Measurements from ENCODE around the gene PEX26.
A peak's percentile ranks its signal among the peaks of the same experiment; 100 is the strongest.

The PEX26 gene

DNA sequence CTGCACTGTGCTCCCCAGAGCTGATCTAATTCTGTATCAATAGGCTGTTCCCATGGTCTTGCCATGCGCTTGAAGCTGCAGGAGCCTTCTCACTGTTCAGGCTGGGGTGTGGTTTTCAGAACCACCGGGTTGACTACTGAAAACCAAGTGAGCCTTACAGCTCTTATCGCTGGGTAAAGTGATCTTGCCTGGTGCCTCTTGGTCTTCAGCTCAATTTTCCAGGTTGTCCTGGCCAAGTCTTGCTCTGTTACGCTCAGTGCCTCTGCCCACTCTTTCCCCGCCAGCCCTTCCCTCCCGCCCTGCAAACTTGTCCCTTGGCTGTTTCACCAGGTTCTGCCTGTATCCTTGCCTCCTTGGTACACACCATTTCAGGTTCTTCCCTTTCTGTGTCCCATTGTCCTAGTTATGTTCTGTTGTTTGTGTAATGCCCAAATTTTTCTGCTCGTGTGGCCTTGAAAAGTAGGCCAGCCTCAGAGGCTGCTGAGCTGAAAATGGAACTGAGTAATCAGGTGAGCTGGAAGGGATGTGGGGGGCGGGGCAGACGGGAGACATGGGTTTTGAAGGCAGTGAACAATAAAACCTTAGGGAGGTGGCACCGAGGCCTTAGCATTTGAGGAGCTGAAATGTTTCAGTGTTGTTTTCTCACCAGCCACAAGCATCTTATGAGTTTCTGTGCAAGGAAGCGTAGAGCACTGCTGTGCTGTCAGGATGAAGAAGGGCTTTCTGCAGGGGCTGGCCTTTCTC is 11.2 kb downstream of the PEX26 start:
- TF ChIP-seq, protein P1, sequence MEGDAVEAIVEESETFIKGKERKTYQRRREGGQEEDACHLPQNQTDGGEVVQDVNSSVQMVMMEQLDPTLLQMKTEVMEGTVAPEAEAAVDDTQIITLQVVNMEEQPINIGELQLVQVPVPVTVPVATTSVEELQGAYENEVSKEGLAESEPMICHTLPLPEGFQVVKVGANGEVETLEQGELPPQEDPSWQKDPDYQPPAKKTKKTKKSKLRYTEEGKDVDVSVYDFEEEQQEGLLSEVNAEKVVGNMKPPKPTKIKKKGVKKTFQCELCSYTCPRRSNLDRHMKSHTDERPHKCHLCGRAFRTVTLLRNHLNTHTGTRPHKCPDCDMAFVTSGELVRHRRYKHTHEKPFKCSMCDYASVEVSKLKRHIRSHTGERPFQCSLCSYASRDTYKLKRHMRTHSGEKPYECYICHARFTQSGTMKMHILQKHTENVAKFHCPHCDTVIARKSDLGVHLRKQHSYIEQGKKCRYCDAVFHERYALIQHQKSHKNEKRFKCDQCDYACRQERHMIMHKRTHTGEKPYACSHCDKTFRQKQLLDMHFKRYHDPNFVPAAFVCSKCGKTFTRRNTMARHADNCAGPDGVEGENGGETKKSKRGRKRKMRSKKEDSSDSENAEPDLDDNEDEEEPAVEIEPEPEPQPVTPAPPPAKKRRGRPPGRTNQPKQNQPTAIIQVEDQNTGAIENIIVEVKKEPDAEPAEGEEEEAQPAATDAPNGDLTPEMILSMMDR (IDR thresholded peaks at IDR 0.05; ENCODE audit: low read depth, low read length), result no peak
- DNase-seq (ENCODE audit: low read depth in 2 of 2), result no peak
- no peak overlapping the region for H3K4me3 ChIP-seq (replicated peaks in 1 of 2; ENCODE audit: low read depth in 2 of 2, low read length in 2 of 2)

DNA sequence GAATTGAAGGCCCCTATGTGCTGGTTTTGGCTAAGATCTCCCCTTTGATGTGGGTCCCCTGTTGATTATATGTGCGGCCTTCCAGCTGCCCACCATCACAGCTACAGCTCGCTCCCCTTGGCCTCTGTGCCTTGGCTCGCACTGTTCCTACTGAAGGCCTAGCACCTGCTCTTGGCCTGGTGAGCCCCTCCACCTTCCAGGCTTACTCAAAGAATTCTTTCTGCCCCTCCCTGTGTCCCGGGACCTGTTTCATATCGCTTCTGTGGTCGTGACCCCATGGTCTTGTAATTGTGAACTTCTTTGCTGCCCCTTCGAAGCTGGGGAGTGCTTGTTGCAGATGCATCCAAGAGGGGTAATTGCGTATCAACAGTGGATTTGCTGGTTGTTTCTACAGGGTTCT is 12.5 kb downstream of the PEX26 start:
- TF ChIP-seq, protein P1 (IDR thresholded peaks at IDR 0.05; ENCODE audit: low read depth, low read length), result no peak
- no peak for DNase-seq (ENCODE audit: low read depth in 2 of 2)
- no peak overlapping the region for H3K4me3 ChIP-seq (replicated peaks in 1 of 2; ENCODE audit: low read depth in 2 of 2, low read length in 2 of 2)

DNA sequence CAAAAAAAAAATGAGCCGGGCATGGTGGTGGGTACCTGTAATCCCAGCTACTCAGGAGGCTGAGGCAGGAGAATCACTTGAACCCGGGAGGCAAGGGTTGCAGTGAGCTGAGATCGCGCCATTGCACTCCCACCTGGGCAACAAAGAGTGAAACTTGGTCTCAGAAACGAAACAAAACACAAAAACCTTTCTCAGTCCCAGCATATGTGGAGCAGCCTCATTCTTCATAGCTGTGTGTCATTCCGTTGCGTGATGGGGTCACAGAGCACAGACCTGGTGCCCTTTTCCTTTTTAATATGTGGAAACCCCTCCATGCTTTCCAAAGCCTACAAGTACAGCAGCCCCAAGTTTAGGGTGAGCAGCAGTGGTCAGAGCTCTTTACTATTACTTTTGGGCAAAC is 13.7 kb downstream of the PEX26 start:
- peak in 1 of 2 donors; percentile 47 for DNase-seq (ENCODE audit: low read depth in 2 of 2)
- TF ChIP-seq, protein P1 (IDR thresholded peaks at IDR 0.05; ENCODE audit: low read depth, low read length), result no peak
- H3K4me3 ChIP-seq (replicated peaks in 1 of 2; ENCODE audit: low read depth in 2 of 2, low read length in 2 of 2), result peak overlapping the region; percentile 25 to 38

DNA sequence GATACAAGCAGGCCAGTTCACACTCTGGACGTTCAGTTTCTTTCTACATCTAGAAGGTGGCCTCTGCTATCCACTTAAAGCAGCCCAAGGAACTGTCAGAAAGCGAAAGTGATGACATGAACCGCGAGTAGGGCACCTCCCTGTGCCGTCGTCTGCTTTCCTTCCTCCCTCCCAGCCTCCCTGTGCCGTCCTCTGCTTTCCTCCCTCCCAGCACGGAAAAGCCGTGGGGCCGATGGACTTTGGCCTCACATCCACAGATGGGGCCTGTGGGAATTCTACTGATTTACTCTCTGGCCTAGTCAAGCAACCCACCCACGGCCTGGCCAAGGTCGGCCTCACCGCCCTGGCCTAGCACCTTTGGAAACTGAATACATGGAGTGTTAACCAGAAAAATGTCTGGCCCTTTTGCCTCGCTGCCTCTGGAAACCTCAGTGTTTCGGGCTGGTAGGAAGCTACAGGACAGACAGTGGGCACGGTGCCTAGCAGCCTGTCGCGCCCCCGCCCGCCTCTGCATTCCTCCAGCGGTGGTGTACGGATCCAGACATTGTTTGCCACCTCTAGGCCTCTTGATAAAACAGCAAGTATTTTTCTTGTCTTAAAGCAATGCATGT is 14.2 kb downstream of the PEX26 start:
- TF ChIP-seq, protein P1 (IDR thresholded peaks at IDR 0.05; ENCODE audit: low read depth, low read length), result no peak
- DNase-seq (ENCODE audit: low read depth in 2 of 2), result peak; percentile 85 to 90
- H3K4me3 ChIP-seq (replicated peaks in 1 of 2; ENCODE audit: low read depth in 2 of 2, low read length in 2 of 2), result peak overlapping the region; percentile 25 to 38

DNA sequence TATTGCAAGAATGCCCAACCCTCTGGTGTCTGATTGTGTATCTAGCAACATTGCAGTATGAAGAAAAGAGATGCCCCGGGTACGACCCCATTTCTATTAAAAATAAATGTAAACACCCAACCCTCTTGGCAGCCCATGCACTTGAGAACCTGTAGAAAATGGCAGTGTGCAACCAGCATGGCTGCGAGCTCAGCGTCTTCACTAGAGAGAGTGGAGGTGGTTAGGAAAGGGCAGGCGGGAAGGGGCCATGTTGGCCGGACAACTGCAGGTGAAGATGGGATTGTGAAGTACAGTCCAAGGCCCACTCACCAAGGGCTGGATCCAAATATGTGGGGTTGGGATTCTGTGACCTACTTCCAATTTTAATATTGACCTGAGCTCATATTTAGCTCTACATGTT is 15.9 kb downstream of the PEX26 start:
- no peak overlapping the region for H3K4me3 ChIP-seq (replicated peaks in 1 of 2; ENCODE audit: low read depth in 2 of 2, low read length in 2 of 2)
- DNase-seq (ENCODE audit: low read depth in 2 of 2), result no peak
- TF ChIP-seq, protein P1 (IDR thresholded peaks at IDR 0.05; ENCODE audit: low read depth, low read length), result no peak

DNA sequence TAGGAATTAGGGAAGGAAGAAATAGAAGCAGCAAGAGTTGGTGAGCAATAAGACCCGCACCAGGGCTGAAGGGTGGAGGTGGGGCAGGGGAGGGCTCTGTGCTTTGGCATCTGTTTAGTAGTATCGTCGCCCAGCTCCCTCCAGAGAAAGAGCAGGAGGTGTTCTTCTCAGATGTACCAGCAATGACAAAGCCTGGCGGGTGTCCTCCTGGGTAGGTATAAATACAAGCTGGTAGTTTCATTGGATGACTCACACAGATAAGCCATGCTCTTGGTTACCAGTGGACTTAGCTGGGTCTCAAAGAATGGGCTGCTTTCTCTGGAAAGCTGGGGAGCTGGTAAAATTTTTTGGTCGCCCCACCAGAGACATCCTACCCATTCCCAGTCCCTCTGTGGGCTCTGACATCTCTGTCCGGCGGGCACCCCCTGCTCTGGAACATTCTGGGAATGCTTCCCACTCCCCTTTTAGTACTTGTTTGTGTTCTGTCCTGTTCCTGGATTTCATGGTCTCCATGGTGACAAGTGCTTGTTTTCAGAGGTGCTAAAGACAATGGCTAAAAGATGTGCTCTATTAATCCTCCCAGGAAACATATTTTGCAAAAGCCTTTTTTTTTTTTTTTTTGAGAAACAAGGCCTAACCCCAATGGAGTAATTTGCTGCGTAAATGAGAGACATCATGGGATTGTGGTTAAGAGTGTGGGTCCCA is 17.5 kb downstream of the PEX26 start:
- TF ChIP-seq, protein P1 (IDR thresholded peaks at IDR 0.05; ENCODE audit: low read depth, low read length), result no peak
- no peak for DNase-seq (ENCODE audit: low read depth in 2 of 2)
- no peak overlapping the region for H3K4me3 ChIP-seq (replicated peaks in 1 of 2; ENCODE audit: low read depth in 2 of 2, low read length in 2 of 2)

Data from cardiac fibroblast (primary cell).